Measurements from ENCODE around the gene SLC7A9. TPM values are rescaled to one million over a fixed set of nuclear protein-coding genes. Genes with fewer than 3 reads are reported as not detected.
"Not testable (repeated sequence)": the region's sequence is repeated elsewhere in the genome, so short reads cannot be mapped to it uniquely, and the experiment has no call there.

Gene SLC7A9
- total RNA-seq, 1 experiment from 2014 or later: not detected

- peaks cover 19% of the 10 kb centered on the region for H3K4me1 ChIP-seq (replicated peaks)
- H3K9me3 ChIP-seq (replicated peaks): peaks cover 13% of the 10 kb centered on the region
- no peak overlapping the region for H3K27ac ChIP-seq
- H3K27me3 ChIP-seq (replicated peaks): no peaks in the 10 kb centered on the region
- H3K4me3 ChIP-seq: no peak overlapping the region
- H3K36me3 ChIP-seq: 0 out of 2 replicates have a peak, but pooled peaks cover 4% of the 10 kb centered on the region
- no peak for DNase-seq (ENCODE audit: low read depth in 1 of 2, low spot score in 2 of 2)
Measured at GRCh38 chr19:32895384-32895783, 25.8 kb upstream of the SLC7A9 start.

- peaks cover 13% of the 10 kb centered on the region for H3K9me3 ChIP-seq (replicated peaks)
- no peak for DNase-seq (ENCODE audit: low read depth in 1 of 2, low spot score in 2 of 2)
- H3K36me3 ChIP-seq: peaks cover 4% of the 10 kb centered on the region; the same call in 1 of the 2 replicates
- peaks cover 8% of the 10 kb centered on the region for H3K4me1 ChIP-seq (replicated peaks)
- H3K4me3 ChIP-seq: no peak overlapping the region
- no peaks in the 10 kb centered on the region for H3K27me3 ChIP-seq (replicated peaks)
- H3K27ac ChIP-seq: no peak overlapping the region
Measured at GRCh38 chr19:32891609-32892008, 22.0 kb upstream of the SLC7A9 start.

DNA sequence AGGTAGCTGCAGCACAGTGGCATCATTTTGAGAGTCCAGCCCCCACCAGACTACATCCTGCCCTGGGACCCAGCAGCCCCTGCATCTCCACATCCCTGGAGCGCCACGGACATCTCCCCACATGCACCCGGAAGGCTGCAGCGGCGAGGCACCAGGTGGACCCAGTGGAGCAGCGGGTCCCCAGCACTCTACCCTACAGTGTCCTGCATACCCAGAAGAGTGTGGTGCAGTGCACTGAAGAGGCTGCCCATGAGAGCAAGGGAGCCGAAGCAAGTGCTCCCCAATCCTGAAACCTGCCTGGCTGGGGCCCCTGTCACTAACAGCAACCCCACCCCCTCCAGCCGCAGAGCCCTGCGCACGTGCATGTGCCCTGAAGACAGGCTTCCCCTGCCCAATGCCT, 21.3 kb upstream of the SLC7A9 start:
- no peak for DNase-seq (ENCODE audit: low read depth in 1 of 2, low spot score in 2 of 2)
- peaks cover 4% of the 10 kb centered on the region; the same call in 1 of the 2 replicates for H3K36me3 ChIP-seq

DNA sequence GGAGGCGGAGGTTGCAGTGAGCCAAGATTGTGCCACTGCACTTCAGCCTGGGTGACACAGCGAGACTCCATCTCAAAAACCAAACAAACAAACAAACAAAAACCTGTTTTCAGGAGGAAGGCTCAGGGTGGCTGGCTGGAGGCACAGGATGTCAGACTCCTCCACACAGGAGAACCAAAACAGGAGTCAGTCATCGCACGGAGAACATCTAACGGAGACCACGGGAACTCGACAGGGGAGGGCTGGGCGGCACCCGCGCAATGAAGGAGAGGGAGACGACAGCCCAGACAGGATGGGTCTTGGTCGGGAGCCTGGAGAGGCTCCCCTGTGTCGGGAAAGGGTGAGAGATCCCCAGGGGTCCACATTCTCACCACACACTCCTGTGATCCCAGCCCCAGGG, 20.8 kb upstream of the SLC7A9 start:
- peaks cover 4% of the 10 kb centered on the region; the same call in 1 of the 2 replicates for H3K36me3 ChIP-seq
- H3K9me3 ChIP-seq (replicated peaks): peaks cover 13% of the 10 kb centered on the region
- DNase-seq (ENCODE audit: low read depth in 1 of 2, low spot score in 2 of 2): no peak
- no peaks in the 10 kb centered on the region for H3K27me3 ChIP-seq (replicated peaks)
- no peak overlapping the region for H3K27ac ChIP-seq
- no peaks in the 10 kb centered on the region for H3K4me1 ChIP-seq (replicated peaks)
- no peak overlapping the region for H3K4me3 ChIP-seq

More for the DNA sequence above, 21.3 kb upstream of the SLC7A9 start:
- H3K27me3 ChIP-seq (replicated peaks): no peaks in the 10 kb centered on the region
- no peak overlapping the region for H3K27ac ChIP-seq
- H3K9me3 ChIP-seq (replicated peaks): peaks cover 13% of the 10 kb centered on the region
- H3K4me3 ChIP-seq: no peak overlapping the region
- peaks cover under 1% of the 10 kb centered on the region; the same call in 1 of the 2 replicates for H3K4me1 ChIP-seq (replicated peaks)

GRCh38 chr19:32889137-32889934, 19.8 kb upstream of the SLC7A9 start:
- no peak for DNase-seq (ENCODE audit: low read depth in 1 of 2, low spot score in 2 of 2)
- Histone ChIP-seq H3K9me3 (replicated peaks) (peaks cover 13% of the 10 kb centered on the region), H3K27ac (no peak overlapping the region), H3K36me3 (peaks cover 4% of the 10 kb centered on the region; the same call in 1 of the 2 replicates), H3K4me3 (no peak overlapping the region), H3K27me3 (replicated peaks) (no peaks in the 10 kb centered on the region), H3K4me1 (replicated peaks) (no peaks in the 10 kb centered on the region)

GRCh38 chr19:32887572-32888215, 18.1 kb upstream of the SLC7A9 start:
- no peak overlapping the region for H3K27ac ChIP-seq
- peaks cover 9% of the 10 kb centered on the region for H3K9me3 ChIP-seq (replicated peaks)
- no peaks in the 10 kb centered on the region for H3K4me1 ChIP-seq (replicated peaks)
- H3K27me3 ChIP-seq (replicated peaks): no peaks in the 10 kb centered on the region
- no peak overlapping the region for H3K4me3 ChIP-seq
- no peak for DNase-seq (ENCODE audit: low read depth in 1 of 2, low spot score in 2 of 2)
- H3K36me3 ChIP-seq: peaks cover 4% of the 10 kb centered on the region; the same call in 1 of the 2 replicates

DNA sequence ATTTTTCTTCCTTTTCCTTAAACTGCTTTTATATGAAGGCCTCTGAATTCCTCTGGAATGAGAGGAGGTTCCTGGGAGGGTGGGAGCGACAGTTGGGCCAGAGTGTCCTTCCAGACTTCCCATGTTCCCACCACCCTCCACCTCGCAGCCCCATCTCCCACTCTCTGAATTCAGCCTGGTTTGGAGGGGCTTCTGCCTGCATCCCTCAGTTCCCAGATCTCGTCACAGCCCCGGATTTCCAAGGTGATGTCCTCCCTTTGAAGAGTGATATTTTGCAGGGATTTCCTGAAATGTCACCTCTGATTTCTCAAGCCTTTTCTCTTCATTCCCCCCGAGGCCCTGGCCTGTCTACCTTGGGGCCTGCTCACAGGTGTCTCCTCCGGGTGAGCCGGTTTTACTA, 16.7 kb upstream of the SLC7A9 start:
- Histone ChIP-seq H3K4me1 (replicated peaks) (no peaks in the 10 kb centered on the region), H3K27ac (no peak overlapping the region), H3K9me3 (replicated peaks) (peaks cover 5% of the 10 kb centered on the region), H3K36me3 (no peaks in the 10 kb centered on the region; the same call in 1 of the 2 replicates), H3K4me3 (no peak overlapping the region), H3K27me3 (replicated peaks) (no peaks in the 10 kb centered on the region)
- DNase-seq (ENCODE audit: low read depth in 1 of 2, low spot score in 2 of 2): no peak

GRCh38 chr19:32885255-32885654, 15.7 kb upstream of the SLC7A9 start:
- not testable (repeated sequence) for H3K4me3 ChIP-seq; H3K9me3 ChIP-seq (replicated peaks); DNase-seq (ENCODE audit: low read depth in 1 of 2, low spot score in 2 of 2); H3K4me1 ChIP-seq (replicated peaks); H3K36me3 ChIP-seq; H3K27ac ChIP-seq; H3K27me3 ChIP-seq (replicated peaks)

DNA sequence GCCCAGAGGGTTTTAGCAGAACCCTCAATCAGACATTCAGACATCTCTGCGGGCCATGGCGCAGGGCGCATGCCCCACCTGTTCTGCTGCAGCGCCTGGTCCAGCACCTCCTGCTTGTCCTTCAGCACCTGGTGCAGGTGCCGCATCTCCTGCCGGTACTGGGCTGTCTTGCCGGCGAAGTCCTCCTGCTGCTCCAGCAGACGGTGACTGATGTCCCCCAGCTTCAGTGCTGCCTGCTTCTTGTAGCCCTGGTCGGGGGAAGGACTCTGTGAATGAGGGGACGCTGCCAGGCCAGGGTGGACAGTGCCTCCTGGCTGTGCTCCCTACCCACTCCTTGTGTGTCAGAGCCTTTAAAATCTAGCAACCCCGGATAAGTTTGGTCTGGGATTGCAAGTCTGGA, 12.2 kb upstream of the SLC7A9 start:
- Histone ChIP-seq H3K27me3 (replicated peaks) (no peaks in the 10 kb centered on the region), H3K27ac (no peak overlapping the region), H3K4me3 (no peak overlapping the region), H3K9me3 (replicated peaks) (no peaks in the 10 kb centered on the region), H3K36me3 (no peaks in the 10 kb centered on the region), H3K4me1 (replicated peaks) (no peaks in the 10 kb centered on the region)
- peak in 1 of 2 experiments; percentile 36 for DNase-seq (ENCODE audit: low read depth in 1 of 2, low spot score in 2 of 2)

GRCh38 chr19:32880622-32881021, 11.1 kb upstream of the SLC7A9 start:
- H3K27ac ChIP-seq: no peak overlapping the region
- no peaks in the 10 kb centered on the region for H3K4me1 ChIP-seq (replicated peaks)
- no peaks in the 10 kb centered on the region for H3K27me3 ChIP-seq (replicated peaks)
- no peaks in the 10 kb centered on the region for H3K36me3 ChIP-seq
- H3K4me3 ChIP-seq: no peak overlapping the region
- no peak for DNase-seq (ENCODE audit: low read depth in 1 of 2, low spot score in 2 of 2)
- no peaks in the 10 kb centered on the region for H3K9me3 ChIP-seq (replicated peaks)

DNA sequence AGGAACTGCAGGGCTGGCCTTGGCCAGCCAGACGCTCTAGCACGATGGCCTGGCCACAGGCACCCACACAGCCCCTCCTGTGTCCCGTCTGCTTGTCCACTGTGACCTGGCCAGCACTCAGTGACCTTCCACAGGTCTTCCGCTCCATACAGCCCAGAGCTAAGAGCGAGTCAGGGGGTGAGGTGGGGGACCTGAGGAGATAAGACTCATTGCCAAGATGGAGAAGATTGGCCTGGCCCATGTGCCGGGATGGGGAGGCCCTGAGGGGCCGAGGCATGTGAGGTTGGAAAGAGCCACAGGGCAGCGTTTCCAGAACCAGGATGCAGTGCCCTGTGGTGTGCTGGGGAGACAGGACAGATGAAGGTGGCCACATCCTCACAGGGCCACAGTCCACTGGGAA, 10.2 kb upstream of the SLC7A9 start:
- Histone ChIP-seq H3K4me1 (replicated peaks) (no peaks in the 10 kb centered on the region), H3K27me3 (replicated peaks) (no peaks in the 10 kb centered on the region), H3K27ac (no peak overlapping the region), H3K36me3 (no peaks in the 10 kb centered on the region), H3K9me3 (replicated peaks) (no peaks in the 10 kb centered on the region), H3K4me3 (no peak overlapping the region)
- DNase-seq (ENCODE audit: low read depth in 1 of 2, low spot score in 2 of 2): no peak

DNA sequence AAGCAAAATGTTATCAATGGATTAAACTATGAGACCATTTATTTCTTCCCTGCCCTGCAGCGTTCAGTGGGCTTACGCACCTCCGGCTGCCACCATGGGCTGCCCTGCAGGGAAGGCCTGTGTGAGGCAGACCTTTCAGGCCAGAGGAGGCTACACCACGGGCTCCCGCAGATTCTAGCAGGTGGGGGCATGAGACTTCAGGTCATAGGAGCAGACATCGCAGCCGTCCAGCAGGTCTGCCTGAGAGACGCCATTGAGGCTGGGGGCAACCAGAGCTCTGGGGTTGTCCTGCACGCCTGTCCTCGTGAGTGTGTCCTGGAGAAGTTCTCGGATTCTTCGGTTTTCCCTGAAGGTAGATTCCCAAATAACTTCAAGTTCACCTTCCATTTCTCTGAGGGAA, 9.4 kb upstream of the SLC7A9 start:
- Histone ChIP-seq H3K4me3 (no peak overlapping the region), H3K27me3 (replicated peaks) (no peaks in the 10 kb centered on the region), H3K9me3 (replicated peaks) (no peaks in the 10 kb centered on the region), H3K4me1 (replicated peaks) (no peaks in the 10 kb centered on the region), H3K36me3 (no peaks in the 10 kb centered on the region), H3K27ac (no peak overlapping the region)
- DNase-seq (ENCODE audit: low read depth in 1 of 2, low spot score in 2 of 2): peak in 1 of 2 experiments; percentile 32

DNA sequence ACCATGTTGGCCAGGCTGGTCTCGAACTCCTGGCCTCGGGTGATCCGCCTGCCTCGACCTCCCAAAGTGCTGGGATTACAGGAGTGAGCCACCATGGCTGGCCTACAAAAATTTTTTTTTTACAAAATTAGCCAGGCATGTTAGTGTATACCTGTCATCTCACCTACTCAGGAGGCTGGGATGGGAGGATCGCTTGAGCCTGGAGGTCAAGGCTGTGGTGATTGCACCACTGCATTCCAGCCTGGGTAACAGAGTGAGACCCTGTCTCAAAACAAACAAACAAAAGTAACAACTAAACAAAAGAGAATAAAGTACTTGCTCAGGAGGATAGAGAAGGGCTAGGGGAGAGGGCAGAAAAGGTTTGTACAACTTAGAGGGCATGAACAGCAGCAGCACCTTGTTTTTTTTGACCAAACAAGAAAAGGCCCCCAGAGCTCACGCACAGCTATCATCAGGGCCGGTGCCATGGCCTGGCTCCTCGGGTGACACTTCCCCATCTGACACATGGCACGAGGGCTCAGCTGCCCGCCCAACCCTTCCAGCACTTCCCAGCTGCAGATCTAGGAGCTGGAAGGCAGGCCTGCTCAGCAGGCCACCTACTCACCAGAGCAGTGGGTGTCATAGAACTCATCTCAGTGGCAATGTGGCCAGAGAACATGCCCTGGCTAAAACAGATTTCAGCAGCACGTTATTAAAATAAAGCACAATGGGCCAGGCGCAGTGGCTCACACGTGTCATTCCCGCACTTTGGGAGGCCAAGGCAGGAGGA, 8.6 kb upstream of the SLC7A9 start:
- Histone ChIP-seq H3K36me3 (no peaks in the 10 kb centered on the region), H3K4me3 (no peak overlapping the region), H3K27ac (no peak overlapping the region), H3K4me1 (replicated peaks) (no peaks in the 10 kb centered on the region), H3K9me3 (replicated peaks) (no peaks in the 10 kb centered on the region), H3K27me3 (replicated peaks) (no peaks in the 10 kb centered on the region)
- peak in 1 of 2 experiments; percentile 26 for DNase-seq (ENCODE audit: low read depth in 1 of 2, low spot score in 2 of 2)
